Trophoblast cell (in vitro differentiated cells and primary cell): ENCODE results near the gene LSM3.

Experiments used
- DNase-seq, 2 donors: peaks; one replicate each; pipeline ENCODE4 v3.0.0-alpha.2; 2016
- H2AFZ ChIP-seq: 2 replicates; pipeline ENCODE4 v1.6.1; 2013; ENCODE audit warnings: low read length, moderate library complexity, mild to moderate bottlenecking; ENCODE audit not compliant: insufficient read depth, poor library complexity
- H2AK5ac ChIP-seq: 2 replicates; pipeline ENCODE4 v1.6.1; 2013; ENCODE audit warnings: mild to moderate bottlenecking, low read length
- H2BK120ac ChIP-seq: 2 replicates; pipeline ENCODE4 v1.6.1; 2013; ENCODE audit warnings: low read length, mild to moderate bottlenecking, moderate library complexity; ENCODE audit not compliant: insufficient read depth, poor library complexity
- H2BK12ac ChIP-seq: 2 replicates; pipeline ENCODE4 v1.6.1; 2013; ENCODE audit warnings: mild to moderate bottlenecking, low read length, moderate library complexity
- H2BK5ac ChIP-seq: 2 replicates; pipeline ENCODE4 v1.6.1; 2013; ENCODE audit warnings: low read length, low read depth, moderate library complexity, mild to moderate bottlenecking; ENCODE audit not compliant: poor library complexity
- H3K14ac ChIP-seq: 2 replicates; pipeline ENCODE4 v1.6.1; 2013; ENCODE audit warnings: mild to moderate bottlenecking, low read length
- H3K18ac ChIP-seq: 2 replicates; pipeline ENCODE4 v1.6.1; 2013; ENCODE audit warnings: mild to moderate bottlenecking, low read length
- H3K23ac ChIP-seq: 2 replicates; pipeline ENCODE4 v1.6.1; 2013; ENCODE audit warnings: low read length
- H3K27ac ChIP-seq: 2 replicates; pipeline ENCODE4 v1.5.1; 2013; ENCODE audit warnings: low read depth, mild to moderate bottlenecking, inconsistent platforms, low read length, moderate library complexity
- H3K27me3 ChIP-seq: 2 replicates; pipeline ENCODE4 v1.6.1; 2013; ENCODE audit warnings: inconsistent platforms, mild to moderate bottlenecking, low read length, moderate library complexity; ENCODE audit not compliant: insufficient read depth
- H3K36me3 ChIP-seq, 2 experiments: 1 replicate in 1 of 2; 2 replicates in 1 of 2; pipeline ENCODE4 v1.6.1; 2013; ENCODE audit warnings: low read length in 2 of 2, mild to moderate bottlenecking in 2 of 2, moderate library complexity in 1 of 2; ENCODE audit not compliant: insufficient read depth in 2 of 2, control insufficient read depth in 1 of 2
- H3K4ac ChIP-seq: 2 replicates; pipeline ENCODE4 v1.6.1; 2013; ENCODE audit warnings: low read depth, mild to moderate bottlenecking, low read length, moderate library complexity
- H3K4me1 ChIP-seq, 2 experiments: 1 replicate in 1 of 2; 2 replicates in 1 of 2; pipeline ENCODE4 v1.6.1; 2013; ENCODE audit warnings: low read length in 2 of 2, mild to moderate bottlenecking in 2 of 2, moderate library complexity in 1 of 2; ENCODE audit not compliant: insufficient read depth in 2 of 2, control insufficient read depth in 1 of 2
- H3K4me2 ChIP-seq: 2 replicates; pipeline ENCODE4 v1.6.1; 2013; ENCODE audit warnings: inconsistent platforms, mild to moderate bottlenecking, low read length, moderate library complexity
- H3K4me3 ChIP-seq: 2 replicates; pipeline ENCODE4 v1.5.1; 2013; ENCODE audit warnings: mild to moderate bottlenecking, low read depth, low read length, inconsistent platforms
- H3K79me1 ChIP-seq: one replicate; pipeline ENCODE4 v1.6.1; 2013; ENCODE audit warnings: low read length
- H3K79me2 ChIP-seq: 2 replicates; pipeline ENCODE4 v1.6.1; 2013; ENCODE audit warnings: low read length, mild to moderate bottlenecking; ENCODE audit not compliant: control insufficient read depth, insufficient read depth, poor library complexity
- H3K9ac ChIP-seq: 2 replicates; pipeline ENCODE4 v1.6.1; 2013; ENCODE audit warnings: mild to moderate bottlenecking, low read length
- H3K9me3 ChIP-seq: 2 replicates; pipeline ENCODE4 v1.6.1; 2013; ENCODE audit warnings: low read depth, mild to moderate bottlenecking, control low read depth, inconsistent platforms, low read length; ENCODE audit not compliant: insufficient read depth
- H4K12ac ChIP-seq: 2 replicates; pipeline ENCODE4 v1.6.1; 2013; ENCODE audit warnings: low read depth, mild to moderate bottlenecking, low read length, moderate library complexity
- H4K8ac ChIP-seq: 2 replicates; pipeline ENCODE4 v1.6.1; 2013; ENCODE audit warnings: low read depth, mild to moderate bottlenecking, low read length, moderate library complexity
- H4K91ac ChIP-seq: one replicate; pipeline ENCODE4 v1.6.1; 2013; ENCODE audit warnings: low read depth, mild to moderate bottlenecking, low read length, moderate library complexity
- WGBS: extraction: QIAGEN DNeasy Blood & Tissue Kit; methylation state at CpG from one replicate; pipeline ENCODE4 v1.1.7; 2013; ENCODE audit warnings: missing lambda C conversion rate; ENCODE audit not compliant: insufficient read length, insufficient coverage; ENCODE audit errors: extremely low coverage; 5-methylcytosine and 5-hydroxymethylcytosine counted together

LSM3 gene

DNA sequence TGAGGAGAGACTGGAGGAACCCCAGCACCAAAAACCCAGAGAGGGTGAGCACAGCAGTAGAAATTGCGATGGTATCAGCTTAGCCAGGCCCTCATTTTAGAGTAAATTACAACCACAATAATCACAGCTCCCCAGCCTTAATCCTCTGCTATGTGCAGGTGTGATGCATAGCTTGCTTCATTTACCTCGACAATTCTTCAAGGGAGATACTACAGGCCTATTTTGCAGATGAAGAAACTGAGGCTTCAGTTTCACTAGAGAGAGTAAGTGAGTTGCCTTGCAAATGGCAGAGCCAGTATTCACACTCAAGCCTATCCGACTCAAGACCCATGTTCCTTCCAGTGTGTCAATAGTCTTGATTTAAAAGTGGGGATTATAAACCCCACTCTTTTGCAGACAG is 33.4 kb downstream of the LSM3 start:
- H3K4me3 ChIP-seq = no peak overlapping the region
- DNase-seq = no peak
- H3K9ac ChIP-seq = no peak overlapping the region
- H2BK120ac ChIP-seq = peak overlapping the region; percentile 81
- peaks cover 21 to 30% of the 10 kb centered on the region in 2 experiments for H3K4me1 ChIP-seq
- no peaks in the 10 kb centered on the region for H3K36me3 ChIP-seq
- peak overlapping the region; percentile 64 for H4K8ac ChIP-seq
- H2BK12ac ChIP-seq = peak overlapping the region; percentile 97
- no peaks in the 10 kb centered on the region for H3K9me3 ChIP-seq
- peak overlapping the region; percentile 79 for H3K14ac ChIP-seq
- peak overlapping the region; percentile 96 for H4K91ac ChIP-seq
- H3K4me2 ChIP-seq = no peak overlapping the region
- H3K23ac ChIP-seq = no peak overlapping the region
- peaks cover 41% of the 10 kb centered on the region for H3K79me1 ChIP-seq
- peak overlapping the region; percentile 87 for H3K27ac ChIP-seq
- H2BK5ac ChIP-seq = peak overlapping the region; percentile 92
- peak overlapping the region; percentile 75 for H3K4ac ChIP-seq
- H4K12ac ChIP-seq = no peak overlapping the region
- H2AFZ ChIP-seq = no peak overlapping the region
- H3K27me3 ChIP-seq = no peaks in the 10 kb centered on the region
- H2AK5ac ChIP-seq = peak overlapping the region; percentile 90
- no CpG with 5 or more reads among the region's 3 CpGs for WGBS
- H3K18ac ChIP-seq = no peak overlapping the region
- peaks cover 7% of the 10 kb centered on the region for H3K79me2 ChIP-seq

DNA sequence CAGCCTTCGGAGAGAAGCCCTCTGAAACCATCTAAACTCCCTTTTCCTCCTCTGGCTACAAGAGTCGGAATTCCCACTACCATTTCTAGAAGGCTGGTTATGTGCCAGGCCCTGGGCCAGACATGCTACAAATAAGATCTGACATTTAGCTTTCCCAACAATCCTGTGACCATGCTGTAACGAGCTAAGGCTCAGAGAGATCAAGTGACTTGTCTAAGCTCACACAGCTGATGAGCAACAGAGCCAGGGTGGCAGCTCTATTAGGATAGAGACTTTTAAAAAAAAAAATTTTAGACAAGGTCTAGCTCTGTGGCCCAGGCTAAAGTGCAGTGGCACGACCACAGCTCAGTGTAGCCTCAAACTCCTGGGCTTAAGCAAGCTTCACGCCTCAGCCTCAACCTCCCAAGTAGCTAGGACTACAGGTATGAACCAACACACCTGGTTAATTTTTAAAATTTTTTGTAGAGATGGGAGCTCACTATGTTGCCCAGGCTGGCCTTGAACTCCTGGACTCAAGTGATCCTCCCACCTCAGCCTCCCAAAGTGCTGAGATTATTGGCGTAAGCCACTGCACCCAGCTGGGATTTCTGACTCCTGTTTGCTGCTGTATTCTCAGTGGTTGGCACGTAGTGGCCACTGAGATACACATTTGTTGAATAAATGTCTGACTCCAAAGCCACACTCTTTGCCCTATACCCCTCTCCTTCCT is 34.6 kb downstream of the LSM3 start:
- no peak overlapping the region for H3K4me3 ChIP-seq
- H3K4ac ChIP-seq = peak overlapping the region; percentile 9
- H3K4me1 ChIP-seq = peaks cover 19 to 30% of the 10 kb centered on the region in 2 experiments
- H3K4me2 ChIP-seq = no peak overlapping the region
- H2BK120ac ChIP-seq = peak overlapping the region; percentile 81
- no peak overlapping the region for H4K12ac ChIP-seq
- H2BK12ac ChIP-seq = peak overlapping the region; percentile 97
- WGBS = no CpG with 5 or more reads among the region's 7 CpGs
- H4K8ac ChIP-seq = no peak overlapping the region
- H3K9me3 ChIP-seq = no peaks in the 10 kb centered on the region
- H2BK5ac ChIP-seq = peak overlapping the region; percentile 33
- peak overlapping the region; percentile 96 for H4K91ac ChIP-seq
- no peak overlapping the region for H2AFZ ChIP-seq
- H3K79me1 ChIP-seq = peaks cover 41% of the 10 kb centered on the region
- H3K79me2 ChIP-seq = peaks cover 7% of the 10 kb centered on the region
- H3K36me3 ChIP-seq = no peaks in the 10 kb centered on the region
- no peak overlapping the region for H2AK5ac ChIP-seq
- peak overlapping the region; percentile 32 for H3K14ac ChIP-seq
- H3K27ac ChIP-seq = no peak overlapping the region
- no peak overlapping the region for H3K18ac ChIP-seq
- DNase-seq = no peak
- H3K23ac ChIP-seq = no peak overlapping the region
- H3K27me3 ChIP-seq = no peaks in the 10 kb centered on the region
- H3K9ac ChIP-seq = no peak overlapping the region

DNA sequence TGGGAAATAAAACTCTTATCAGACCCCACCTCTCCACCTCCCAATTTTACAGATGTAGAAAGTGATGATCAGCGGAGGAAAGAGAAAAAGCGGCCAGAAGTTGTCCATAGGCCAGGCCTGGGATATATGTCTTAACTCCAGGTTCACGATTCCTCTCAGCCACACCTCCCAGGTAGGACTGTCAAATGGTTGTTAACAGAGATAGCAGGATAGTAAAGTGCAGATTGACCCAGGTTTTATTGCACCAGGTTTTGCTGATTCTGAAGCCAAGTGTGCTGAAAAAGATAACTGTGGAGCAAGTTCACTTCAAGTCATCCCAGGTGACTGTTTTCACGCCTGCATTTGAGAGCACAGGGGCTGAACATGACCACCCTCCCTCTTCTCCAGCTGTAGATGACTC is 36.1 kb downstream of the LSM3 start:
- H3K27me3 ChIP-seq = no peaks in the 10 kb centered on the region
- no peak for DNase-seq
- peak overlapping the region; percentile 64 for H2BK120ac ChIP-seq
- H3K18ac ChIP-seq = no peak overlapping the region
- no peak overlapping the region for H3K27ac ChIP-seq
- H3K36me3 ChIP-seq = no peaks in the 10 kb centered on the region
- peak overlapping the region; percentile 6 for H3K14ac ChIP-seq
- no peak overlapping the region for H3K23ac ChIP-seq
- H3K4me3 ChIP-seq = no peak overlapping the region
- H3K9me3 ChIP-seq = no peaks in the 10 kb centered on the region
- H3K79me2 ChIP-seq = peaks cover 5% of the 10 kb centered on the region
- peak overlapping the region; percentile 30 for H4K91ac ChIP-seq
- peaks cover 12 to 20% of the 10 kb centered on the region in 2 experiments for H3K4me1 ChIP-seq
- H4K8ac ChIP-seq = peak overlapping the region; percentile 36
- no CpG with 5 or more reads among the region's 4 CpGs for WGBS
- H3K4ac ChIP-seq = no peak overlapping the region
- no peak overlapping the region for H3K9ac ChIP-seq
- no peak overlapping the region for H2AK5ac ChIP-seq
- no peak overlapping the region for H2AFZ ChIP-seq
- H3K79me1 ChIP-seq = peaks cover 32% of the 10 kb centered on the region
- H2BK12ac ChIP-seq = peak overlapping the region; percentile 25
- H4K12ac ChIP-seq = no peak overlapping the region
- H3K4me2 ChIP-seq = no peak overlapping the region
- H2BK5ac ChIP-seq = no peak overlapping the region

DNA sequence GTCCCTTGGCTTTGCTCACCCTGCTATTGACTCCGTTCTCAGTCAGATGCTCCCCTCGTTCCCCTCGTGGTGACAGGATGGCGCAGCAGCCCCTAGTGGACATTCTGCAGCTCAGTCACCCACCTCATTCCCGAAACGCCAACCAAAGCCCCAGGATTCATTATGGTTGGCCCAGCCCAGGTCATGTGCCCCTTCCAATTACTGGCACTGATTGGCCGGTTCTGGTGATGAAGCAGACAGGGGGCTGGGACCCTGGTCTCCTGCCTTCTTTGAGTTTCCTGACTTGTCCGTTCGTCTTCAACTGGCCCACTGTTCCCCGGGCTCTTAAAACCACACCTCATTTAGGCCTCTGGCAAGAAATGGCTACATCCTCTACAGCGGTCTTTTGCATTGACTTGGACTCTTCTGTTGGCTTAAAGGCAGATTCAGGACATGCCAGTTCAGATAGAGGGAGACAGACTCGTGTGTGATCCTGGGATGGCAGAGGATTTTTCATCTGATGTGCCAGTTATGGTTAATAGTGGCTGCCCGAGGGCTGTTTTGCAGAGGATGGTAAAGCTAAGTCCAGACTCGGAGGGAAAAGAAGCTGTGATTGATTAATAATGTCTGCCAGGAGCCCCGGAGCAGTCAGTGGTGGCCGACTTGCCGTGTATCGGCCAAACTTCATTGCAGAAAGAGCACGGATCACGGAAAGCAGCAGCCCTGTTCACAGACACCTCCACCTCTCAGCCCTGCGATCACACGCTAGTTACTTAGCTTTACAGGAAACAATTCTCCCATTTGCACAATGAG is 37.8 kb downstream of the LSM3 start:
- DNase-seq = no peak
- Histone ChIP-seq H3K4ac (no peak overlapping the region), H3K4me2 (peak overlapping the region; percentile 34), H3K14ac (no peak overlapping the region), H3K23ac (no peak overlapping the region), H2BK12ac (peak overlapping the region; percentile 63), H3K27ac (no peak overlapping the region), H3K4me1 (peaks cover 5 to 10% of the 10 kb centered on the region in 2 experiments), H4K8ac (no peak overlapping the region), H4K12ac (no peak overlapping the region), H3K27me3 (no peaks in the 10 kb centered on the region), H3K79me1 (peaks cover 21% of the 10 kb centered on the region), H4K91ac (peak overlapping the region; percentile 55), H3K36me3 (no peaks in the 10 kb centered on the region), H2BK120ac (peak overlapping the region; percentile 30), H3K9me3 (no peaks in the 10 kb centered on the region), H2BK5ac (no peak overlapping the region), H2AK5ac (peak overlapping the region; percentile 43), H2AFZ (no peak overlapping the region), H3K79me2 (peaks cover 2% of the 10 kb centered on the region), H3K4me3 (no peak overlapping the region), H3K18ac (no peak overlapping the region), H3K9ac (no peak overlapping the region)
- no CpG with 5 or more reads among the region's 22 CpGs for whole genome bisulfite sequencing
